ENCODE measurements around the gene TXNDC11. TPM values are rescaled to one million over a fixed set of nuclear protein-coding genes. Genes with fewer than 3 reads are reported as not detected.

Gene TXNDC11
- total RNA-seq, 2 experiments from 2014 or later = 21.7 to 24.4 TPM

DNA sequence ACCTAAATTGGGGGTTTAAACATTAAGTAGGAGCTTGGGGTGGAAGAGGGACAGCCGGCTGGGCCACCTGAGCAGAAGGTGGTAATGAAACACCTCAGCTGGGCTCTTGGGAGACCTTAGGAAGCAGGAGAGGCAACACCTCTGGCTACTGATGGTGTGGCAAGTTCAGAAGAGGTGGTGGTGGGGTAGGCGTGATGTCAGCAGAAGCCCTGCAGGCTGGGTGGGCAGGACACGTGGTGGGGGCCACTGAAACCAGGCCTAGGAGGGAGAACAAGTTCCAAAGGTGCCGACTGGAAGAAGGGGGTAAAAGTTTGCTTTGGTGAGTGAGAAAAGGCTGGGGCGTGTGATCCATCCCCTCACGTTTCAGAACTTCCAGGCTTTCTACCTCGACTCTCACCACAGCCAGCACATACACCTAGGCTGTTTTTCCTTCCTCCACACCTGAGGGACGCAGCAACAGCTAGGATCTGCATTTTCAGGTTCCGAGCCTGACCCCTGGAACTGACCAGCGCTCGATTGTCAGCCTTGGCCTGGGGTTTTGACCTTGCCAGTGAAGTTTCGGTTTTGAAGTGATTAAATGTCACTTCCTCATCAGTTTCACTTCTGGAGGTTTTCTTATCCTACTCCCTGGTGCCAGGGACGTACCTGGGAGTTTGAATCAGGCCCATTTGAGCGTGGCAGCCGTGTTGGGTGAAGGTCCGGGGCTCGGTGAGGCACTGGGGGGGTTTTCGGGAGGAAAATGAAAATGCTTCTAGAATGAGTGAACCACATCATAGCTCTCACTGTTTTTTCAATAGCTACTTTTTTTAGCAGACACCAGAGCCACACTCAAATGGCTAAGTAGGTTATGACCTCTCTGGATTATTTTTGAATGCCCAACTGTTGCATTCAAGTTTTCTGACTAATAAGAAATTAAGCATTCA, 64.4 kb downstream of the TXNDC11 start:
- ChIA-PET POLR2A (interaction anchor here (0.6 to 1.3 kb wide), 3 partner anchors 9 to 32 kb away, joined by 3 to 4 read pairs (median 3); no protein-coding TSS in a partner anchor), CTCF (interaction anchor here (1.1 to 2.0 kb wide), 4 partner anchors 36 to 146 kb away, joined by 3 to 6 read pairs (median 5); no protein-coding TSS in a partner anchor)
- Mint-ChIP-seq H3K36me3 (ENCODE audit: low read depth) (peaks cover 21% of the 10 kb centered on the region), H3K27ac (peak overlapping the region; percentile 72), H3K9me3 (no peaks in the 10 kb centered on the region), H3K4me1 (ENCODE audit: low read depth) (peaks cover 73% of the 10 kb centered on the region), H3K4me3 (no peak overlapping the region), H3K27me3 (no peaks in the 10 kb centered on the region)
- ATAC-seq (no peak), DNase-seq (no peak)
- intact Hi-C loops (cut with micrococcal nuclease) = no loop called here
- TF ChIP-seq, protein P1, sequence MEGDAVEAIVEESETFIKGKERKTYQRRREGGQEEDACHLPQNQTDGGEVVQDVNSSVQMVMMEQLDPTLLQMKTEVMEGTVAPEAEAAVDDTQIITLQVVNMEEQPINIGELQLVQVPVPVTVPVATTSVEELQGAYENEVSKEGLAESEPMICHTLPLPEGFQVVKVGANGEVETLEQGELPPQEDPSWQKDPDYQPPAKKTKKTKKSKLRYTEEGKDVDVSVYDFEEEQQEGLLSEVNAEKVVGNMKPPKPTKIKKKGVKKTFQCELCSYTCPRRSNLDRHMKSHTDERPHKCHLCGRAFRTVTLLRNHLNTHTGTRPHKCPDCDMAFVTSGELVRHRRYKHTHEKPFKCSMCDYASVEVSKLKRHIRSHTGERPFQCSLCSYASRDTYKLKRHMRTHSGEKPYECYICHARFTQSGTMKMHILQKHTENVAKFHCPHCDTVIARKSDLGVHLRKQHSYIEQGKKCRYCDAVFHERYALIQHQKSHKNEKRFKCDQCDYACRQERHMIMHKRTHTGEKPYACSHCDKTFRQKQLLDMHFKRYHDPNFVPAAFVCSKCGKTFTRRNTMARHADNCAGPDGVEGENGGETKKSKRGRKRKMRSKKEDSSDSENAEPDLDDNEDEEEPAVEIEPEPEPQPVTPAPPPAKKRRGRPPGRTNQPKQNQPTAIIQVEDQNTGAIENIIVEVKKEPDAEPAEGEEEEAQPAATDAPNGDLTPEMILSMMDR (IDR thresholded peaks at IDR 0.05) = no peak

DNA sequence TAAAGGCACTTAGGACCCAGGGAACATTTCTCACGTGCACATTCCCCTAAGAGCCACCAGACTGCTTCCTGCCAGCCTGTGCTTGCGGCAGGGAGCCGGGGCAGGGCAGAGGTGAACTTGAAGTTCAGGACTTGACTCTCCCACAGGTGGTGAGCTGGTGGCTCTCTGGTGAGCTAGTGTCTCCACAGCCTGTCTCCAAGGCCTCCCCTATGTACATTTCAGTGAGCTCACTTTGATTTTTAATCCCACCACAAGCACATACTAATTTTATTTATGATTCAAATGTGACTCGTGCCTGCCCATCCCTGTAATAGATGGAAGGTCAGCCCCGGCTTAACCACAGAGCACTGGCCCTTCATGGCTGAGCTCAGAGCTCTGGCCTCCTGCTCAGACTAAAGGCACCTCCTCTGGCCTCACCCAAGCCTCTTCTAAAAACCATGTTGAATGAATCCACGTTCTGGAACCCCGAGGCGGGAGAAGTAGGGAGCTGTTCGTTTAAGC, 65.2 kb downstream of the TXNDC11 start:
- Mint-ChIP-seq H3K4me1 (ENCODE audit: low read depth) (peaks cover 74% of the 10 kb centered on the region), H3K4me3 (no peak overlapping the region), H3K36me3 (ENCODE audit: low read depth) (peaks cover 19% of the 10 kb centered on the region), H3K27me3 (no peaks in the 10 kb centered on the region), H3K9me3 (no peaks in the 10 kb centered on the region), H3K27ac (peak overlapping the region; percentile 72)
- ChIA-PET CTCF (interaction anchor here (1.1 to 2.0 kb wide), 4 partner anchors 36 to 146 kb away, joined by 3 to 6 read pairs (median 5); no protein-coding TSS in a partner anchor), POLR2A (interaction anchor here (1.1 to 1.3 kb wide), 2 partner anchors 17 to 33 kb away, joined by 3 to 4 read pairs; no protein-coding TSS in a partner anchor)
- intact Hi-C loops (cut with micrococcal nuclease) = no loop called here
- no peak for DNase-seq
- TF ChIP-seq, protein P1 (IDR thresholded peaks at IDR 0.05) = no peak
- no peak for ATAC-seq

DNA sequence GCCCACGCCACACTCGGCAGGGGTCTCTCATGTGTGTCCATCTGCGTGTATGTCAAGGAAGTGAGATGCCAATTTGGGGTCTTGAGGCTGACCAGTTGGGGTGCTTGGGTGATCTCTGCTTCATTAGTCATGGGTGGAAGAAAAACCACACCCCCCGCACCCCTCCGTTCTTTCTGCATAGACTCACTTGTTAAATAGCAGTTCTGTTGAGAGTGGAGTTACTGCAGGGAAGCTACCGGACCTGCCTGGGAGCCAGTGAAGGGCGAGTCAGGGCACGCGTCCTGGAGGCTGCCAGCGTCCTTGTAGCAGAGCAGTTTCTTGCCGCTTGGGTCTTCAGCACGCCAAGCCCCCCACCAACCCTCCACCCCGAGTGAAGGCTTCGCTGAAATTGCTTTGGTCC, 65.9 kb downstream of the TXNDC11 start:
- Mint-ChIP-seq H3K27ac (peak overlapping the region; percentile 72), H3K4me3 (no peak overlapping the region)

DNA sequence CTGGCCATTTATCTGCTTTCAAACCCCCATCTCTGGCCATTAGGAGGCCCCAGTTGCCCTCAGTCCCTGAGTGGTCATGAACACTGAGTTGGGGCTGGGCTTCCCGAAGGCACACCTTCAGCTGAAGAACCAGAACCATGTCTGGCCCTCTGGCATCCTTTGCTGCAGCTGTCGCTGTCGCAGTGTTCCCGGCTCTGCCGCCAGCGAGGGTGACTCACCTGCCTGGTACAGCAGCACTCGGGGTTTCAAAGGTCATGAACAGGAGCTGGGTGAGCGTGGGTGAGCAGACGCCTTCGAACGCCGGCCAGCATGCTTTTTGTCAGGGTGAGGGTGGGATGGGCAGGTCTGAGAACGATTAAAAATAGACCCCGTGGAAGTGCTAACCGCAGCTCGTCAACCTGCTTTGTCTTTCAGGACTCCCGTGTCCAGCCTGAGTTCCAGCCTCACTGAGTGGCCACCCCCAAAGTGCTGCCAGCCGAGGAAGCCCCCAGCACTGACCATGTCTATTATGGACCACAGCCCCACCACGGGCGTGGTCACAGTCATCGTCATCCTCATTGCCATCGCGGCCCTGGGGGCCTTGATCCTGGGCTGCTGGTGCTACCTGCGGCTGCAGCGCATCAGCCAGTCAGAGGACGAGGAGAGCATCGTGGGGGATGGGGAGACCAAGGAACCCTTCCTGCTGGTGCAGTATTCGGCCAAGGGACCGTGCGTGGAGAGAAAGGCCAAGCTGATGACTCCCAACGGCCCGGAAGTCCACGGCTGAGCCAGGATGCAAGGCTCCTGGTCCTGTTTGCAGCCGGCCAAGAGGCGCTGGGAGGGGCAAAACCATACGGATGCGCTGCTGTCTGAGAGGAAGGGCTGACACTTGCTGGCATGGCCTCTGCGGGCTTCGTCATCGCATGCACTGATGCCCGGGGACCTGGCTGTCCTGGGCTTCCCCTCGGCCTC, 66.8 kb downstream of the TXNDC11 start:
- intact Hi-C loops (cut with micrococcal nuclease) = no loop called here
- TF ChIP-seq, protein P1 (IDR thresholded peaks at IDR 0.05) = no peak
- peak; percentile 25 for ATAC-seq
- Mint-ChIP-seq H3K4me3 (no peak overlapping the region), H3K9me3 (no peaks in the 10 kb centered on the region), H3K4me1 (ENCODE audit: low read depth) (peaks cover 74% of the 10 kb centered on the region), H3K36me3 (ENCODE audit: low read depth) (peaks cover 15% of the 10 kb centered on the region), H3K27me3 (no peaks in the 10 kb centered on the region), H3K27ac (peak overlapping the region; percentile 46)
- CTCF ChIA-PET = interaction anchor here (1.1 to 1.3 kb wide), 3 partner anchors 10 to 39 kb away, joined by 3 to 4 read pairs (median 4); no protein-coding TSS in a partner anchor
- DNase-seq = peak; percentile 47
- POLR2A ChIA-PET = no interaction called here

More for the DNA sequence above, 65.9 kb downstream of the TXNDC11 start:
- CTCF ChIA-PET = interaction anchor here (1.6 kb wide), 1 partner anchor 35 kb away, joined by 5 read pairs; no protein-coding TSS in a partner anchor
- H3K36me3 Mint-ChIP-seq (ENCODE audit: low read depth) = peaks cover 18% of the 10 kb centered on the region
- no peaks in the 10 kb centered on the region for H3K27me3 Mint-ChIP-seq
- no peaks in the 10 kb centered on the region for H3K9me3 Mint-ChIP-seq
- POLR2A ChIA-PET = interaction anchor here (1.3 kb wide), 1 partner anchor 34 kb away, joined by 3 read pairs; no protein-coding TSS in a partner anchor
- no peak for ATAC-seq
- TF ChIP-seq, protein P1 (IDR thresholded peaks at IDR 0.05) = no peak
- DNase-seq = no peak
- H3K4me1 Mint-ChIP-seq (ENCODE audit: low read depth) = peaks cover 74% of the 10 kb centered on the region
- intact Hi-C loops (cut with micrococcal nuclease) = no loop called here
